HepG2 (cell line): ENCODE results near the gene GNAI2. TPM values are rescaled to one million over a fixed set of nuclear protein-coding genes. Genes with fewer than 3 reads are reported as not detected.

ENCODE experiments used
- ADNP ChIP-seq: sonication (generic); formaldehyde crosslinking; IDR thresholded peaks from 2 replicates; pipeline ENCODE4 v1.4.0; 2020; ENCODE audit warnings: missing genetic modification reagents
- FIP1L1 ChIP-seq: fragments of 200-400 bp; formaldehyde crosslinking; IDR thresholded peaks from 2 replicates; pipeline ENCODE4 v1.6.1; 2018; ENCODE audit warnings: low read depth, mild to moderate bottlenecking, low read length, moderate library complexity, borderline replicate concordance; ENCODE audit not compliant: insufficient read depth
- KMT2A ChIP-seq: sonication (generic); formaldehyde crosslinking; IDR thresholded peaks from 2 replicates; pipeline ENCODE4 v1.4.0; 2020; ENCODE audit warnings: missing genetic modification reagents
- NAIF1 ChIP-seq: sonication (generic); formaldehyde crosslinking; IDR thresholded peaks from 2 replicates; pipeline ENCODE4 v1.5.0; 2020; ENCODE audit warnings: mild to moderate bottlenecking, missing genetic modification reagents, borderline replicate concordance
- NFE2 ChIP-seq: sonication (generic); formaldehyde crosslinking; IDR thresholded peaks from 2 replicates; pipeline ENCODE4 v1.4.0; 2020; ENCODE audit warnings: missing genetic modification reagents
- NR2F1 ChIP-seq, 2 experiments: fragments of 450-650 bp in 1 of 2; formaldehyde crosslinking in 1 of 2; IDR thresholded peaks; 2 replicates each; pipeline versions ENCODE4 v1.5.0 to v1.6.1; 2016 to 2020; ENCODE audit warnings: mild to moderate bottlenecking in 1 of 2, missing compliant biosample characterization in 1 of 2, missing genetic modification reagents in 1 of 2, moderate library complexity in 1 of 2
- SMAD1 ChIP-seq: sonication (generic); formaldehyde crosslinking; IDR thresholded peaks from 2 replicates; pipeline ENCODE4 v1.4.0; 2020; ENCODE audit warnings: missing genetic modification reagents, low read depth, mild to moderate bottlenecking, borderline replicate concordance
- ZFP36L2 ChIP-seq: sonication (generic); formaldehyde crosslinking; IDR thresholded peaks from 2 replicates; pipeline ENCODE4 v1.4.0; 2020; ENCODE audit warnings: missing genetic modification reagents
- ZNF331 ChIP-seq: sonication (generic); formaldehyde crosslinking; IDR thresholded peaks from 2 replicates; pipeline ENCODE4 v1.4.0; 2020; ENCODE audit warnings: missing genetic modification reagents
- ZNF879 ChIP-seq: sonication (generic); formaldehyde crosslinking; IDR thresholded peaks from 2 replicates; pipeline ENCODE4 v1.8.1; 2023; ENCODE audit warnings: missing genetic modification reagents
- polyA plus RNA-seq, 8 experiments: library from polyadenylated mRNA; depleted of rRNA in 3 of 8; stranded (reverse) in 7 of 8; unstranded in 1 of 8; fragments of >200 nt; fragmentation: Illumina TruSeq in 4 of 8; extraction: Trizol in 4 of 8; gene quantifications; 2 replicates each; pipeline versions ENCODE4 v1.2.1 to v1.2.3, GENCODE V29; 2011 to 2016; ENCODE audit warnings: low read depth in 4 of 8, missing spikeins in 1 of 8, mixed read lengths in 1 of 8; ENCODE audit not compliant: insufficient read depth in 1 of 8
- total RNA-seq, 5 experiments: library from RNA; depleted of rRNA; stranded (reverse); fragments of >200 nt; fragmentation: Illumina TruSeq; extraction: Trizol; gene quantifications; 2 replicates each; pipeline ENCODE4 v1.2.3, GENCODE V29; 2016; ENCODE audit warnings: low read depth in 1 of 5
- TF ChIP-seq, protein P1 (sequence below): sonication (generic); formaldehyde crosslinking; IDR thresholded peaks from 2 replicates; pipeline ENCODE4 v1.4.0; 2020; ENCODE audit warnings: missing genetic modification reagents
- TF ChIP-seq, protein P2 (sequence below): sonication (generic); formaldehyde crosslinking; IDR thresholded peaks from 2 replicates; pipeline ENCODE4 v1.5.0; 2020; ENCODE audit warnings: mild to moderate bottlenecking, missing genetic modification reagents
- TF ChIP-seq, protein P3 (sequence below): IDR thresholded peaks from 2 replicates; pipeline ENCODE4 v1.4.0; 2020; ENCODE audit warnings: mild to moderate bottlenecking, missing genetic modification reagents
- TF ChIP-seq, protein P4 (sequence below): IDR thresholded peaks from 2 replicates; pipeline ENCODE4 v1.6.1; 2016; ENCODE audit warnings: low read depth, missing genetic modification reagents, missing compliant biosample characterization

The GNAI2 gene
- total and polyA plus RNA-seq, 2 of the 13 experiments (the other 11 are each of a cell fraction or from before 2014, with no cell fraction given) = 51.1 to 66.2 TPM

DNA sequence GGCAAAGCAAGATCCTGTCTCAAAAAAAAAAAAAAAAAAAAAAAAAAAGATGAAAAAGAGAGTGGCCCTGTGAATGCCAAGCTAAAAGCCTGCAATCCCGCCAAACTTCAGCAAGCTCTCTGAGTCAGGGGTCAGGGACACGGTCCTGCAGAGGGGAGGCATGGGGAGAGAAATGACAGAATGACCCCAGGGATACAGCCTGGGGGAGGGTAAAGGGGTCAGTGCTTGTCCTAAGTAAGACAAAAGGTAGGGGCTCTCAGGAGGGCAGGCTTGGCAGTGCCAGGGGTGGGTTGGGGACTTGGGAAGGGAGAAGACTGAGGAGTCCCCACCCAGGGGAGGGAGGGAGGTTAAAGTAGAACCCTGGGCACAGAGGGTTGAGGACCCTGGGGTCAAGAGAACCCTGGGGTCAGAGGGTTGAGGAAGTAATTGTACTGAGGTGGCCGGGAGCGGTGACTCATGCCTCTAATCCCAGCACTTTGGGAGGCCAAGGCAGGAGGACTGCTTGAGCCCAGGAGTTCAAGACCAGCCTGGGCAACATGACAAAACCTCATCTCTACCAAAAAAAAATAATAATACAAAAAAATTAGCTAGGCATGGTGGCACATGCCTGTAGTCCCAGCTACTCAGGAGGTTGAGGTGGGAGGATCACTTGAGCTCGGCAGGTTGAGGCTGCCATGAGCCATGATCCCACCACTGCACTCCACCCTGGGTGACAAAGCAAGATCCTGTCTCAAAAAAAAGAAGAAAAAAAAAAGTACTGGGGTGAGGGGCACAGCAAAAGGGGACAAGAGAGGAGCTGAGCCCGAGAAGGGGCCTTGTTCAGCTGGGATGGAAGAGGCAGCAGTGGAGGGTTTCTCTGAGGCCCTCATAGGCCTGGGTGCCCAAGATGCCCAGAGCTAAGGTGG, 27.7 kb downstream of the GNAI2 start (continued):
- TF ChIP-seq, protein P1, sequence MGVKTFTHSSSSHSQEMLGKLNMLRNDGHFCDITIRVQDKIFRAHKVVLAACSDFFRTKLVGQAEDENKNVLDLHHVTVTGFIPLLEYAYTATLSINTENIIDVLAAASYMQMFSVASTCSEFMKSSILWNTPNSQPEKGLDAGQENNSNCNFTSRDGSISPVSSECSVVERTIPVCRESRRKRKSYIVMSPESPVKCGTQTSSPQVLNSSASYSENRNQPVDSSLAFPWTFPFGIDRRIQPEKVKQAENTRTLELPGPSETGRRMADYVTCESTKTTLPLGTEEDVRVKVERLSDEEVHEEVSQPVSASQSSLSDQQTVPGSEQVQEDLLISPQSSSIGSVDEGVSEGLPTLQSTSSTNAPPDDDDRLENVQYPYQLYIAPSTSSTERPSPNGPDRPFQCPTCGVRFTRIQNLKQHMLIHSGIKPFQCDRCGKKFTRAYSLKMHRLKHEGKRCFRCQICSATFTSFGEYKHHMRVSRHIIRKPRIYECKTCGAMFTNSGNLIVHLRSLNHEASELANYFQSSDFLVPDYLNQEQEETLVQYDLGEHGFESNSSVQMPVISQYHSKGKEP (CRISPR knock-in tag) = no peak
- TF ChIP-seq ZNF879 (CRISPR knock-in tag) (no peak), NAIF1 (CRISPR knock-in tag) (no peak), KMT2A (no peak), NR2F1 (CRISPR knock-in tag; IDR thresholded peaks at IDR 0.05) (peak; percentile 76 to 90; a peak in 3 of 4 replicates), ADNP (peak; percentile 80; the same call in 1 of the 2 replicates), NFE2 (no peak), ZNF331 (no peak), ZFP36L2 (no peak), FIP1L1 (no peak), SMAD1 (CRISPR knock-in tag) (no peak)
- TF ChIP-seq, protein P2, sequence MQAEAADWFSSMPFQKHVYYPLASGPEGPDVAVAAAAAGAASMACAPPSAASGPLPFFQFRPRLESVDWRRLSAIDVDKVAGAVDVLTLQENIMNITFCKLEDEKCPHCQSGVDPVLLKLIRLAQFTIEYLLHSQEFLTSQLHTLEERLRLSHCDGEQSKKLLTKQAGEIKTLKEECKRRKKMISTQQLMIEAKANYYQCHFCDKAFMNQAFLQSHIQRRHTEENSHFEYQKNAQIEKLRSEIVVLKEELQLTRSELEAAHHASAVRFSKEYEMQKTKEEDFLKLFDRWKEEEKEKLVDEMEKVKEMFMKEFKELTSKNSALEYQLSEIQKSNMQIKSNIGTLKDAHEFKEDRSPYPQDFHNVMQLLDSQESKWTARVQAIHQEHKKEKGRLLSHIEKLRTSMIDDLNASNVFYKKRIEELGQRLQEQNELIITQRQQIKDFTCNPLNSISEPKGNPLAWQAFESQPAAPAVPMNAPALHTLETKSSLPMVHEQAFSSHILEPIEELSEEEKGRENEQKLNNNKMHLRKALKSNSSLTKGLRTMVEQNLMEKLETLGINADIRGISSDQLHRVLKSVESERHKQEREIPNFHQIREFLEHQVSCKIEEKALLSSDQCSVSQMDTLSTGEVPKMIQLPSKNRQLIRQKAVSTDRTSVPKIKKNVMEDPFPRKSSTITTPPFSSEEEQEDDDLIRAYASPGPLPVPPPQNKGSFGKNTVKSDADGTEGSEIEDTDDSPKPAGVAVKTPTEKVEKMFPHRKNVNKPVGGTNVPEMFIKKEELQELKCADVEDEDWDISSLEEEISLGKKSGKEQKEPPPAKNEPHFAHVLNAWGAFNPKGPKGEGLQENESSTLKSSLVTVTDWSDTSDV = no peak
- TF ChIP-seq, protein P3, sequence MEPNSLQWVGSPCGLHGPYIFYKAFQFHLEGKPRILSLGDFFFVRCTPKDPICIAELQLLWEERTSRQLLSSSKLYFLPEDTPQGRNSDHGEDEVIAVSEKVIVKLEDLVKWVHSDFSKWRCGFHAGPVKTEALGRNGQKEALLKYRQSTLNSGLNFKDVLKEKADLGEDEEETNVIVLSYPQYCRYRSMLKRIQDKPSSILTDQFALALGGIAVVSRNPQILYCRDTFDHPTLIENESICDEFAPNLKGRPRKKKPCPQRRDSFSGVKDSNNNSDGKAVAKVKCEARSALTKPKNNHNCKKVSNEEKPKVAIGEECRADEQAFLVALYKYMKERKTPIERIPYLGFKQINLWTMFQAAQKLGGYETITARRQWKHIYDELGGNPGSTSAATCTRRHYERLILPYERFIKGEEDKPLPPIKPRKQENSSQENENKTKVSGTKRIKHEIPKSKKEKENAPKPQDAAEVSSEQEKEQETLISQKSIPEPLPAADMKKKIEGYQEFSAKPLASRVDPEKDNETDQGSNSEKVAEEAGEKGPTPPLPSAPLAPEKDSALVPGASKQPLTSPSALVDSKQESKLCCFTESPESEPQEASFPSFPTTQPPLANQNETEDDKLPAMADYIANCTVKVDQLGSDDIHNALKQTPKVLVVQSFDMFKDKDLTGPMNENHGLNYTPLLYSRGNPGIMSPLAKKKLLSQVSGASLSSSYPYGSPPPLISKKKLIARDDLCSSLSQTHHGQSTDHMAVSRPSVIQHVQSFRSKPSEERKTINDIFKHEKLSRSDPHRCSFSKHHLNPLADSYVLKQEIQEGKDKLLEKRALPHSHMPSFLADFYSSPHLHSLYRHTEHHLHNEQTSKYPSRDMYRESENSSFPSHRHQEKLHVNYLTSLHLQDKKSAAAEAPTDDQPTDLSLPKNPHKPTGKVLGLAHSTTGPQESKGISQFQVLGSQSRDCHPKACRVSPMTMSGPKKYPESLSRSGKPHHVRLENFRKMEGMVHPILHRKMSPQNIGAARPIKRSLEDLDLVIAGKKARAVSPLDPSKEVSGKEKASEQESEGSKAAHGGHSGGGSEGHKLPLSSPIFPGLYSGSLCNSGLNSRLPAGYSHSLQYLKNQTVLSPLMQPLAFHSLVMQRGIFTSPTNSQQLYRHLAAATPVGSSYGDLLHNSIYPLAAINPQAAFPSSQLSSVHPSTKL (CRISPR knock-in tag) = 0 out of 2 replicates have a peak, but pooled peaks have one; percentile 34
- TF ChIP-seq, protein P4, sequence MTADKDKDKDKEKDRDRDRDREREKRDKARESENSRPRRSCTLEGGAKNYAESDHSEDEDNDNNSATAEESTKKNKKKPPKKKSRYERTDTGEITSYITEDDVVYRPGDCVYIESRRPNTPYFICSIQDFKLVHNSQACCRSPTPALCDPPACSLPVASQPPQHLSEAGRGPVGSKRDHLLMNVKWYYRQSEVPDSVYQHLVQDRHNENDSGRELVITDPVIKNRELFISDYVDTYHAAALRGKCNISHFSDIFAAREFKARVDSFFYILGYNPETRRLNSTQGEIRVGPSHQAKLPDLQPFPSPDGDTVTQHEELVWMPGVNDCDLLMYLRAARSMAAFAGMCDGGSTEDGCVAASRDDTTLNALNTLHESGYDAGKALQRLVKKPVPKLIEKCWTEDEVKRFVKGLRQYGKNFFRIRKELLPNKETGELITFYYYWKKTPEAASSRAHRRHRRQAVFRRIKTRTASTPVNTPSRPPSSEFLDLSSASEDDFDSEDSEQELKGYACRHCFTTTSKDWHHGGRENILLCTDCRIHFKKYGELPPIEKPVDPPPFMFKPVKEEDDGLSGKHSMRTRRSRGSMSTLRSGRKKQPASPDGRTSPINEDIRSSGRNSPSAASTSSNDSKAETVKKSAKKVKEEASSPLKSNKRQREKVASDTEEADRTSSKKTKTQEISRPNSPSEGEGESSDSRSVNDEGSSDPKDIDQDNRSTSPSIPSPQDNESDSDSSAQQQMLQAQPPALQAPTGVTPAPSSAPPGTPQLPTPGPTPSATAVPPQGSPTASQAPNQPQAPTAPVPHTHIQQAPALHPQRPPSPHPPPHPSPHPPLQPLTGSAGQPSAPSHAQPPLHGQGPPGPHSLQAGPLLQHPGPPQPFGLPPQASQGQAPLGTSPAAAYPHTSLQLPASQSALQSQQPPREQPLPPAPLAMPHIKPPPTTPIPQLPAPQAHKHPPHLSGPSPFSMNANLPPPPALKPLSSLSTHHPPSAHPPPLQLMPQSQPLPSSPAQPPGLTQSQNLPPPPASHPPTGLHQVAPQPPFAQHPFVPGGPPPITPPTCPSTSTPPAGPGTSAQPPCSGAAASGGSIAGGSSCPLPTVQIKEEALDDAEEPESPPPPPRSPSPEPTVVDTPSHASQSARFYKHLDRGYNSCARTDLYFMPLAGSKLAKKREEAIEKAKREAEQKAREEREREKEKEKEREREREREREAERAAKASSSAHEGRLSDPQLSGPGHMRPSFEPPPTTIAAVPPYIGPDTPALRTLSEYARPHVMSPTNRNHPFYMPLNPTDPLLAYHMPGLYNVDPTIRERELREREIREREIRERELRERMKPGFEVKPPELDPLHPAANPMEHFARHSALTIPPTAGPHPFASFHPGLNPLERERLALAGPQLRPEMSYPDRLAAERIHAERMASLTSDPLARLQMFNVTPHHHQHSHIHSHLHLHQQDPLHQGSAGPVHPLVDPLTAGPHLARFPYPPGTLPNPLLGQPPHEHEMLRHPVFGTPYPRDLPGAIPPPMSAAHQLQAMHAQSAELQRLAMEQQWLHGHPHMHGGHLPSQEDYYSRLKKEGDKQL (CRISPR knock-in tag) = no peak
